Left forelimb (tissue), 1 donor: Measurements from ENCODE around the gene FIGLA.

Source experiments
- DNase-seq: peaks from one replicate; pipeline ENCODE4 v3.0.0-alpha.2; 2018; ENCODE audit warnings: low spot score

Gene FIGLA

GRCh38 chr2:70775141-70775540 lies 15.3 kb downstream of the FIGLA start:
- DNase-seq, result no peak

- no peak for DNase-seq
These were observed 17.8 kb downstream of the FIGLA start for GRCh38 chr2:70772486-70773155.

DNA sequence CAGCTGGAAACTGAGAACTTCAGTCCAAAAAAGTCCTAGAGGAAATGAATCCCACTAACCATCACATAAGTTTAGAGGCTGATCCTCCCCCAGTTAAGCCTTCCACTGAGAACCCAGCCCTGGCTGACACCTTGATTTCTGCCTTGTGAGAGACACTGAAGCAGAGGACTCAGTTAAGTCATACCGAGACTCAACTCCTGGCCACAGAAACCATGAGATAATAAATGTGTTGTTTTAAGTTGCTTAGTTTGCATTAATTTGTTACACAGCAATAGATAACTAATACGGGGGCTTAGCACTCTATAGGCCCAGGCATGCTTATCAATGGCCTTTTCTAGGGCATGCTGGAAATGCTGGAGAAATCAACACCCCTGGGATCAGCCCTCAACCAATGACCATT lies 19.0 kb downstream of the FIGLA start:
- no peak for DNase-seq

DNA sequence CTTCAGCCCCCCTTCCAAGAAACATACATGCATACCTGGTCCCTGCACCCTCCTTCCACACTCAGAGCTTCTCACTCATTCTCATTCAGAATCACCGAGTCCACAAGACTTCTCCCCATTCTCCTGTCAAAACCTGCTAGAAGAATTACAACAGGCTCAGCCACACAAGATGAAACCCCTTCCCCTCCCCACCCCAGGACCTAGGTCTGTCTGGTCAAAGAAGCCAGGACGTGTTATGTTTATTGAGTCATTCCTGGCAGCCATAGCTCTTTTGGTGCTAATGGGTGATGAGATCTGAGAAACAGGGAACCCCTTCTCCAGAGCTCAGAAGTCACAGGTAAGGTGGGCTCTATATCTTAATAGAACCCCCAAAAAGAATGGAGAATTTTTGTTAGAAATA lies 21.0 kb downstream of the FIGLA start:
- no peak for DNase-seq

GRCh38 chr2:70768590-70769085 lies 21.8 kb downstream of the FIGLA start:
- no peak for DNase-seq

- no peak for DNase-seq
These were observed 22.5 kb downstream of the FIGLA start, which contains the start of gene ADD2 for GRCh38 chr2:70767699-70768589. Gene ADD2 (minus strand): TSS chr2:70768200. CDS start chr2:70706408, 61,792 bp downstream.

GRCh38 chr2:70767079-70767698 lies 23.3 kb downstream of the FIGLA start:
- DNase-seq, result no peak

DNA sequence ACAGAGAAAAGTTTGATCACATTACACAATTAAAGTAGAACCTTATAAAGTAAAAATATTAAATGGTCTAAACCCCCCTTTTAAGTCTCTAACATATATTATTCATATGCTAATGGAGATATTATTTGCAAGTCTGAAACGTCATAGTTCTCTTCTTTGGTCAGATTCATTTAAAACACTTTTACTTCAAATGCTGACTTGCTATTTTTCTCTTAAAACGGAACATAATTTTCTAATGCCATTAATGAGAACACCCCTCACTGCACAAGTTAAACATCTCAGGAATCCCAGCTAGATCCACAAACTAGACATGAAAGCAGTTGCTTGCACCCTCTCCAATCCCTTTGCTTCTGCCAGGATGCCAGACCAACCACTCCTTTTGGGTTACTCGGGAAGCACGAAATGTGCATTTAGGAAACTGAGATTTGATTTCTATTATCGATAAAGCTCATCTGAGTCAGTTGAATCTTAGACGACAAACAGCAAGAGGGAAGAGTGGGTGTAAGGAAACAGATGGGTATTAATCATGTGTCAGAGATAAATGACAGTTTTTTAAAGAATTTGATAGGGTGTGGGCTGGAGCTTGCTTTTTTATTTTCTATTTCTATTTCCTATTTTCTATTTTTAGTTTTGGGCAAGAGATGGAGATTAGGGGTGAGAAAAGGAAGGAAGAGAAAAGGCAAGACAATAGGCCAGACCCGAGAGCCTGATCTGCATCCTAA lies 23.9 kb downstream of the FIGLA start:
- no peak for DNase-seq

- DNase-seq, result no peak
These were observed 24.9 kb downstream of the FIGLA start for GRCh38 chr2:70765507-70765906.

- DNase-seq, result no peak
These were observed 31.0 kb downstream of the FIGLA start for GRCh38 chr2:70759446-70759845.

DNA sequence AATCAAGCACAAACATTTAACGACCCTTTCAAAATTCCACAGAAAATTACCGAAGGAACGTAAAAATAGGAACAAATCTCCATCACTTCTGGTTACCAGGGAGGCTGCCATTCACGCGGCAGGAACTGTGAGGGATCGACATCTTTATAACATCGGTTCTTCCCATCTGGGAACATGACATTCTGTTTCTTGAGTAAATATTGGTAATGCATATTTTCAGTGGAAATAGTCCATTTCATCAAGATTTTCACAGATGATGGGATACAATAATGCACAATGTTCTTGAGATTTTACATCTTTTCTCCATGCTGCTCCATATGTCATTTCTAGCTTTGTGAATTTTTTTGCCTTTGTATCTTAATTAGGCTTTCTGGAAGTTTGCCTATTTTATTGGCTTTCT lies 32.5 kb downstream of the FIGLA start:
- DNase-seq, result no peak

DNA sequence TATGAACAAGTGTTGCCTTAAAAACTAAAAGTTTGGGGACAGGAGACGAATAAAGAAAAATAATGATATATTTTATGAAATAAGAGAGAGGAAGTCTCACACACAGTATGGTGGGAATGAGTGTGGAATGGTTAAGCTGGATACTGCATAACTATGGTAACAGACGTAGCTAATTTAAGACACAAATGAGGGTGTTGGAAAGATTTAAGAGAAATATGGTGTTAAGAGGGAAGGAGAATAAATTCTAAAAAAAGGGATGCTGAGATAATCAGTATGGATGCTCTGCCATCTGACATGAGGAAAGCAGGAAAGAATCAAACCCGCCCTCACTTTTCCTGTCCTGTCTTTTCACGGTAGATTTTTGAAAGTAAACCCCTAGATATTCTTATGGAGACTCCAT lies 33.1 kb downstream of the FIGLA start:
- no peak for DNase-seq

- no peak for DNase-seq
These were observed 34.3 kb downstream of the FIGLA start for GRCh38 chr2:70756128-70756527.

GRCh38 chr2:70753902-70754301 lies 36.5 kb downstream of the FIGLA start:
- no peak for DNase-seq

DNA sequence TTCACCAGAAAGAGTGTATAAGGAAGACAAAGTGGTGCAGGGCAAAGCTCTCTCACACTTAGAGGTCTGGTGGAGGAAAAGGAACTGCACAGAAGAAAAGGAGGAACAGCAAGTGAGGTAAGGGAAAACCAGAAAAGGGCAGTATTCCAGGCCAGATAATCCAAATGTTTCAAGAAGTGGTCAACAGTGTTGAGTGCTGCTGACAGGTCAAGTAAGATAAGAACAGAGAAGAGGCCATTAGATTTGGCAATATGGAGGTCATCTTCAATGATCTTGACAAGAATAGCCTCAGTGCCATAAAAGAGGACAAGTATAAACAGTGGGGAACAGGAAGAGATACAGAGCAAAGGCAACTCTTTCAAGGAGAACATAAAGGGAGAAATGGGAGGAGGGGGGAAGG lies 37.4 kb downstream of the FIGLA start:
- no peak for DNase-seq

- no peak for DNase-seq
These were observed 38.0 kb downstream of the FIGLA start for GRCh38 chr2:70752396-70752795.

DNA sequence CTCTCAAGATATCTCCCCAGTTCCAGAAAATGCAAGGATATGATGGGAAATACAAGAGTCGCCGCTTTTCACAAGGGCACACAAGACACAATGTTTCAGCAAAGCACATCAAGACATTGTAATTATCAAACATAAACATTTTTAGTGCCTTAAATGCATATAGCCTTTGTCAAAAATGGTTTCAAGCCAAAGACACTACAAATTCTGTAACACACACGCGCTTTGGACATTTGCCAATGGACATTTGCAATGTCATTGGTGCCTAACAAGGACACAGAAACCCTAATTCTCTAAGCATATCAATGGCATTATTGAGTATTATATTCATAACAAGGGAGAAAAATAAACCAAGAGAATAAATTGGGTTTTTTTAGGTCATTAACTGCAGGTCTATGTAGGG lies 38.6 kb downstream of the FIGLA start:
- DNase-seq, result no peak

DNA sequence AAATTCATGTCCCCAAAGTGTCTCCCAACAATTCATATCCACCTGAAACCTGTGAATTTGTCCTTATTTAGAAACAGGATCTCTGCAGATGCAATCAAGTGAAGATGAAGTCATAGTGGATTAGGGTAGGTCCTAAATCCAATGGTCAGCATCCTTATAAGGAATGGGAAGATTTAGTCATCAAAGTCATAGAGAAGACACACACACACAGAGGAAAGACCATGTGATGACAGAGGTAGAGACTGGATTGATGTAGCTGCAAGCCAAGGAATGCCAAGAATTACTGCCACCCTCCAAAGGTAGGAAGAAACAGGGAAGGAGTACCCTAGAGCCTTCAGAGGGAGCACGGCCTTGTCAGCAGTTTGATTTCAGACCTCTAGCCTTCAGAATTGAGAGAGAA lies 40.1 kb downstream of the FIGLA start:
- no peak for DNase-seq

DNA sequence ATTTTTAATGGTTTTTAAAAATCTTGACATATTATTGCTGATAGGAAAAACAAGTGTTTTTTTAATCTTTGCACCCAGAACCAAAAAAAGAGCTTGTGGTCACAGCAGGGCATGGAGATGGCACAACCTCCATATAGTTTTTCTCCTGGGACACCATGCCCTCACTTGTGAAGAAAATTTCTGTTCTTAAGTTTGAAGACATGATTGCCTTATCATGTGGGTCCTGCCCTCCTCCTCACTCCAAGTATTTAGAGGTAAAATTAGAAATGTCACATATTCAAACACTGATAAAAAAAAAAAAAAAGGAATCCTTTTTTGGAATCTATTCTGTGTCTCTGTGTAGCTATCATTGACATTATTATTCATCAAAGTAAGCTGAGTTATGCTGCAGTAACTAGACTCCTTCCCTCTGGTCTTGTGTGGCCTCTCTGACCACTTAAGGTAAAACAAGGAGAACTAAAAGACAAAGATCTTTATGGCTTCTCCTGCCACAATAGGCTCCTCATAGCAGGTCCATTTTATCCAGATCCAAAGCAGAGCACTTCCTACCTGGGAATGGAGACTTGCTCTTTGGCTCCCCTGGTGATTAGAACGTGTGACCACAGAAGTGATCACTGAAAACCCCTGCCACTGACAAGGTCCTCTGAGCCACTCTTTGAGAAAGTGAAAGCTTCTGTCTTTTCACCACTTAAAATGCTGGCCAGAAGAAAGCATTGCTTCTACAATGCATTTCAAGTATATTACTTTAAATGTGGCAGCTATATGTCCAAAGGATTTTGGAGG lies 42.2 kb downstream of the FIGLA start:
- DNase-seq, result no peak

DNA sequence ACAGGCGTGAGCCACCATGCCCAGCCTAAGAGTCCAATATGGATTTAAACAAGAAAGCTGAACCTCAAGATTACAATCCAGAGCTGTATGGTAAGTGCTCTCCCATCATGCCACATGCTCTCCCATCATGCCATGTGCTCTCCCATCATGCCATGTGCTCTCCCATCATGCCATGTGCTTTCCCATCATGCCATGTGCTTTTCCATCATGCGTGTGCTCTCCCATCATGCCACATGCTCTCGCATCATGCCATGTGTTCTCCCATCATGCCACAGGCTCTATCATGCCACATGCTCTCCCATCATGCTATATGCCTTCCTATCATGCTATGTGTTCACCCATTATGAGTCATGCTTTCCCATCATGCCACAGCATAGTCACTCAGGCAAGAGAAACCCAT lies 43.2 kb downstream of the FIGLA start:
- no peak for DNase-seq
